CMK (cell line): ENCODE measurements around the gene STIM2.

Experiments used
- DNase-seq: peaks from one replicate; pipeline ENCODE4 v3.0.0-alpha.2; 2010; ENCODE audit warnings: low read depth

The STIM2 gene

GRCh38 chr4:27046851-27047250, 186.2 kb downstream of the STIM2 start:
- DNase-seq = no peak

- DNase-seq = no peak
Measured at GRCh38 chr4:27048429-27049238, 188.0 kb downstream of the STIM2 start.

GRCh38 chr4:27049239-27049829, 188.7 kb downstream of the STIM2 start:
- DNase-seq = no peak

DNA sequence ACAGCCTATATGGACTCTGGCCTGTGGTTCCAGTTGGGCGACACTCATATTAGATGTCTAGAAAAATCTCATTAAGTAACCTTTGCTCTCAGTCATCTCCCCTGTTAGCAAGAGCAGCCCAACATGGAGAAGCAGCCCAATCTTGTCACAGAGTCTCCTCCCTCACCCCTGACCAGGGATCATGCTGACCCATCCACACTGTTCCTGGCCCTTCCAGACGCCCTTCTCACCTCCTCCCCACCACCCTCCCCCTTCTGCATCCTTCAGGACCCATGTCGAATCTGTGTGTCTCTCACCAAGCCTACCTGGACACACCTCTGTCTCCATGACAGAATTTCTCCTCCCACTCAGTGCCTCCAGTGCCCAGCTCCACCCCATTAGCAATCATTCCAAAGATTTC, 190.1 kb downstream of the STIM2 start:
- no peak for DNase-seq

DNA sequence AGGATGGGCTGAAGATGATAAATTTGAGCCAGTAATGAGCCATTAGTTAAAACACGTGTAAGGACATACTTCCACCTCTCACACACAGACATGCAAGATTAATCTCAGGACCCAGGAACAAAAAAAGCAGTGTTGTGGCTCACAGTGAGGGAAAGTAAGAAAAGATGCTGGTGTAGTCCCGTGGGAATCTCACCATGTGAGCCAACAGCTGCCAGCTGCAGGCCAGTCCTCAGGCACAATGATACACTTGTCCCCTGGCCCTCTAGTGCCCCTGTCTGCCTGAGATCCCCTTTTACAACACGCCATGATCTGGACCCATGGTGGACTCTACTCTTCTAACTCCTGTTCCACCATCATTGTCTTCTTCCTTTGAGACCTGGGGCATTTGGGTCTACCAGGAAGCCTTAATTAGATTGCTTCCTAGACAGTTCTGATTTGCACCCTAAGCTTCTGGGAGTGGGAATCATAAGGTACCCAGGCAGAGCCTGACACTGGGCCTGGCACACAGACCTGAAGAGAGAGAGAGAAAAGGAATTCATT, 194.7 kb downstream of the STIM2 start:
- no peak for DNase-seq

GRCh38 chr4:27056281-27056680, 195.6 kb downstream of the STIM2 start:
- DNase-seq = no peak

- DNase-seq = no peak
Measured at GRCh38 chr4:27057053-27057452, 196.4 kb downstream of the STIM2 start.

DNA sequence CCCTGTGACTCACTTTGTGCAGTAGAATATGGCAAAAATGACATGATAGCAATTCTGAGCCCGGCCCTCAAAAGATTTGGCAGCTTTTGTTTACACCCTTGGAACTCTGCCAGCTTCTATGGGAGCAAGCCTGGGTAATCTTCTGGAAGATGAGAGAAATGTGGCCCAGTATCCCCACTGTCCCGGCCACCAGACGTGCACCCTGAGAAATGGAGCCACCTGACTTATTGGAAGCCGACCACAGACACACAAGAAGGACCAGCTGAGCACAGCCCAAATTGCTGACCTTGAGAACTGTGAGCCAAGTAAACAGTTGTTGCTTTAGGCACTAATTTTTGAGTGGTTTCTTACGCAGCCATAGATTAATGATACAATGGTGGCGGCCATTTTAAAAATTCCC, 197.0 kb downstream of the STIM2 start:
- DNase-seq = no peak

GRCh38 chr4:27058819-27059406, 198.3 kb downstream of the STIM2 start:
- DNase-seq = no peak

DNA sequence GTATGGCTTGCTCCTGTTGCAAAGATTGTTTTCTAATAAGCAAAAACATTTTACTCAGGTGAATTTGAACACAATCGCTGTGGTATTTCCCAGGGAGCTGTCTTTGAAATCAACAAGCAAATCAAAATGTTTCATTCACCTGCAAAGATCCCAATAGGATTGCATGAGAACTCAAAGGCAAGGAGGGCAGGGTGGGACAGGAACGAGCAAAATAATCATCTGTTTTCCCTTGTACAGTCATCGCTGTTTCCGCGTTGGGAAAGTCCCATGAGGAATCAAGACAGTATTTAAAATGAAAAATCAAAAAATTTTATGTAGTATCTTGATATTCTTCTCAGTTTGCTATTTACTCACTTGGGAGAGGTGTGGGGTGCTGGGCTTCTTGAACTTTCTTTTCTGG, 198.8 kb downstream of the STIM2 start:
- DNase-seq = no peak

DNA sequence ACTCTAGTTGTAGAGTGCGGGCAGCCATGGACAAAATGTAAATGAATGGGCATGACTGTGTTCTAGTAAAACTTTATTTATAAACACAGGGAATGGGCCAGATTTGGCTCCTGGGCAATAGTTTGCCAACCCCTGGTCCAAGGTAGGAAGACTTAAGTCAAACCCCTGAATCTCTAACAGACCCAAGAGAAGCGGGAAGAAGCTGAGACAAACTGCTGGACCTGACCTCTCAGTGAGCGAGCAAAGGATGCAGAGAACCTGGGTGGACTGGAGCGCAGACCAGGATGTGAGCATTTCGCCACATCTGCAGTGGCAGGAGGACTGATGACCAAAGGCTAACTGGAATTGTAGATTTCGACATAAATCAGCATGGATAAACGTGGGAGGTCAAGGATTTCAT, 201.6 kb downstream of the STIM2 start:
- DNase-seq = no peak

DNA sequence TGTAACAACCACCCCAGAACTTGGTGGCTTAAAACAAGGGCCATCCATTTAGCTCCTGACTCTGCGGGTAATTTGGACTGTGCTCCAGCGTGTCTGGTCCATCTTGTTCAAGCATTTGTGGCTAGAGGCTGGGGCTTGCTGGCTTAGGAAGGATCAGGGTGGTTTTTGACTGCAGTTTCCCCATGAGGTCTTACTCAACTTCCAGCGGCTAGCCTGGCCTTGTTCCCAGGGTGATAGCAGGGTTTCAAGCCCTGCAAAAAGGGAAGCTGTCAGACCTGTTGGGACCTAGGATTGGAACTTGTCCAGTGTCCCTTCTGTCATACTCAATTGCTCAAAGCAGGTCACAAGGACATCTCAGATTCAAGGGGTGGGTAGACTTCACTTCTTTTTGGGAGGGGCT, 205.9 kb downstream of the STIM2 start:
- DNase-seq = no peak

DNA sequence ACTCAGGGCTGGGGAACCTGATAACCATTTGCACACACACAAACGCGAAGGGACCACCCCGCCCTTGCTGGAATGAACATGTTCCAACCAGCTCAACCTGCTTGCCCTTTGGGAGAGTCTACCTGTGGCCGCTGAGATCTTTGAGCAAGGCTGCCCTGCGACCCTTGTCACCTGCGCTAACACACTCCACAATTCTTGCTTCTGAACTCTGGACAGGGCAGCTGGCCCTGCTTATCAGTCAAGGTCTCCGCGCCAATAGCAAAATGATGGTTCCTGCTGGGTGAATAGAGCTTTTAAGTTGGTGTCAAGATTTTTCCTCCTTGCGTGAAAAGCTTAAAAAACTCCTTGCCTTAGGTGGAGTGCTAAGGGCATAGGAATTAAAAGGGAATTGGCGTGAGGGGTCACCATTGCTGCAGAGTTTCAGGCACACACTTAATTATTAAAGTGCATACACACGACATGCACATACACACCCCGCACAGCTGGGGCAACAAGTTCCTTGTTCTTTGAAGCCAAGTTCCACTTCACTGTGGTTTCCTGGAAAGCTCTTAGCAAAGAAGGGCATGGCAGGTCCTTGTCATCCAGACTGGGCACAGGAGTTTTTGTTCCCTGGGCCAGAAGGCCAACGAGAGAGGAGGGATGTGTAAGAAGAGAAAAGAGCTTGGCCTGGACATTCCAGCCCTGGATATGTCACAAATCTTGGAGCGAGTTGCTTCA, 207.7 kb downstream of the STIM2 start:
- no peak for DNase-seq
